ENCODE data around the gene PKP1.

Gene PKP1

DNA sequence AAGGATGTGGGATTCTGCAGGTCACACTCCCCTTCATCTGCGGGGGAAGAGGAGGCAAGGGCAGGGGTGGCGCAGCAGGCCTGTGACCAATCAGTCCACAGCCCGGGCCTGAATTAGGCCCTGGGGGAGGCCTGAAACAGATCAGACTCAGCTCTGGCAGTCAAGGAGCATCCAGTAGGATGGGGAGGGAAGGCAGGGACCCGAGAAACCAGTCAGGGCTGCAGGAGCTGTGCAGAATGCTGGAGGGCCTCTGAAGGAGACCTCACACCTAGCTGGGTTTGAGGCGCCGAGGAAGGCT lies 81.5 kb downstream of the PKP1 start:
- H3K4me1 ChIP-seq (ENCODE audit: insufficient read depth, low read length), result no peaks in the 10 kb centered on the region

GRCh38 chr1:201365251-201365650 lies 81.9 kb downstream of the PKP1 start:
- H3K9me3 ChIP-seq (ENCODE audit: insufficient read depth, low read length, severe bottlenecking), result no peaks in the 10 kb centered on the region
- no peak overlapping the region for H3K27ac ChIP-seq (ENCODE audit: low read length)
- no peak for DNase-seq
- H2AFZ ChIP-seq (ENCODE audit: low read depth, low read length), result no peak overlapping the region
- TF ChIP-seq, protein P1, sequence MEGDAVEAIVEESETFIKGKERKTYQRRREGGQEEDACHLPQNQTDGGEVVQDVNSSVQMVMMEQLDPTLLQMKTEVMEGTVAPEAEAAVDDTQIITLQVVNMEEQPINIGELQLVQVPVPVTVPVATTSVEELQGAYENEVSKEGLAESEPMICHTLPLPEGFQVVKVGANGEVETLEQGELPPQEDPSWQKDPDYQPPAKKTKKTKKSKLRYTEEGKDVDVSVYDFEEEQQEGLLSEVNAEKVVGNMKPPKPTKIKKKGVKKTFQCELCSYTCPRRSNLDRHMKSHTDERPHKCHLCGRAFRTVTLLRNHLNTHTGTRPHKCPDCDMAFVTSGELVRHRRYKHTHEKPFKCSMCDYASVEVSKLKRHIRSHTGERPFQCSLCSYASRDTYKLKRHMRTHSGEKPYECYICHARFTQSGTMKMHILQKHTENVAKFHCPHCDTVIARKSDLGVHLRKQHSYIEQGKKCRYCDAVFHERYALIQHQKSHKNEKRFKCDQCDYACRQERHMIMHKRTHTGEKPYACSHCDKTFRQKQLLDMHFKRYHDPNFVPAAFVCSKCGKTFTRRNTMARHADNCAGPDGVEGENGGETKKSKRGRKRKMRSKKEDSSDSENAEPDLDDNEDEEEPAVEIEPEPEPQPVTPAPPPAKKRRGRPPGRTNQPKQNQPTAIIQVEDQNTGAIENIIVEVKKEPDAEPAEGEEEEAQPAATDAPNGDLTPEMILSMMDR (IDR thresholded peaks at IDR 0.05; ENCODE audit: borderline replicate concordance, extremely low read depth, low read length, poor library complexity, severe bottlenecking), result no peak
- no peak for TF ChIP-seq EZH2 (IDR thresholded peaks at IDR 0.05; ENCODE audit: borderline replicate concordance, low read depth, low read length, severe bottlenecking)
- peaks cover 6% of the 10 kb centered on the region for H4K20me1 ChIP-seq (ENCODE audit: insufficient read depth, low read length)
- H3K4me3 ChIP-seq (ENCODE audit: low read depth in 1 of 2, low read length in 2 of 2), result no peak overlapping the region
- no peak overlapping the region for H3K4me2 ChIP-seq (ENCODE audit: insufficient read depth, low read length)
- H3K27me3 ChIP-seq (ENCODE audit: insufficient read depth, low read length, poor library complexity), result peaks cover 2% of the 10 kb centered on the region
- no peak for ATAC-seq (ENCODE audit: insufficient read depth, low read depth)
- no peak overlapping the region for H3K9ac ChIP-seq (ENCODE audit: low read depth, low read length)
- H3K36me3 ChIP-seq (ENCODE audit: insufficient read depth, low read length), result no peaks in the 10 kb centered on the region
- H3K4me1 ChIP-seq (ENCODE audit: insufficient read depth, low read length), result no peaks in the 10 kb centered on the region
- H3K79me2 ChIP-seq (ENCODE audit: insufficient read depth, low read length), result no peaks in the 10 kb centered on the region

More for the DNA sequence above, 81.5 kb downstream of the PKP1 start:
- peaks cover 6% of the 10 kb centered on the region for H4K20me1 ChIP-seq (ENCODE audit: insufficient read depth, low read length)
- no peak overlapping the region for H3K27ac ChIP-seq (ENCODE audit: low read length)
- no peaks in the 10 kb centered on the region for H3K79me2 ChIP-seq (ENCODE audit: insufficient read depth, low read length)
- no peak overlapping the region for H3K4me2 ChIP-seq (ENCODE audit: insufficient read depth, low read length)
- H3K4me3 ChIP-seq (ENCODE audit: low read depth in 1 of 2, low read length in 2 of 2), result no peak overlapping the region
- TF ChIP-seq, protein P1 (IDR thresholded peaks at IDR 0.05; ENCODE audit: borderline replicate concordance, extremely low read depth, low read length, poor library complexity, severe bottlenecking), result no peak
- TF ChIP-seq EZH2 (IDR thresholded peaks at IDR 0.05; ENCODE audit: borderline replicate concordance, low read depth, low read length, severe bottlenecking), result no peak
- no peaks in the 10 kb centered on the region for H3K27me3 ChIP-seq (ENCODE audit: insufficient read depth, low read length, poor library complexity)
- H2AFZ ChIP-seq (ENCODE audit: low read depth, low read length), result no peak overlapping the region
- H3K36me3 ChIP-seq (ENCODE audit: insufficient read depth, low read length), result no peaks in the 10 kb centered on the region
- ATAC-seq (ENCODE audit: insufficient read depth, low read depth), result no peak
- no peaks in the 10 kb centered on the region for H3K9me3 ChIP-seq (ENCODE audit: insufficient read depth, low read length, severe bottlenecking)
- H3K9ac ChIP-seq (ENCODE audit: low read depth, low read length), result no peak overlapping the region
- no peak for DNase-seq

DNA sequence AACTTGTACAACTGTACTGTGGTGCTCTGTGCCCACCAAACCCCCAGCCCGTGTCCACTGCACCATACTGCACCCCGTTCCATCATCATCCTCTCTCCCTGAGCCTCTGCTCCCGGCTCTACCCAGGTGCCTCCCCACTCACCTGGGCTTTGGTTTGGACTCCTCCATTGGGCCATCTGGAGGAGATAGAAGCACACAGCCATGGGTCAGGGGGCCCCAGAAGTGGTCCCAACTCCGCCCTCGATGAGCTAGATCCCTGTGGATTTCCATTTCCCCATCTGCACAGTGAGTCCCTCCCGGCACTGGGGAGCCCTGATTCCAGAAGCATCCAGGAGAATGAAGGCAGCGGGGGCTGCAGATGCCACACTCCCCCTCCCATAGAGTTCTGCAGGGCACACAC lies 83.4 kb downstream of the PKP1 start:
- Histone ChIP-seq H3K36me3 (ENCODE audit: insufficient read depth, low read length) (no peaks in the 10 kb centered on the region), H3K9ac (ENCODE audit: low read depth, low read length) (no peak overlapping the region), H3K4me1 (ENCODE audit: insufficient read depth, low read length) (no peaks in the 10 kb centered on the region), H3K9me3 (ENCODE audit: insufficient read depth, low read length, severe bottlenecking) (no peaks in the 10 kb centered on the region), H3K27ac (ENCODE audit: low read length) (no peak overlapping the region), H3K4me3 (ENCODE audit: low read depth in 1 of 2, low read length in 2 of 2) (no peak overlapping the region), H2AFZ (ENCODE audit: low read depth, low read length) (no peak overlapping the region), H3K79me2 (ENCODE audit: insufficient read depth, low read length) (no peaks in the 10 kb centered on the region), H4K20me1 (ENCODE audit: insufficient read depth, low read length) (peaks cover 6% of the 10 kb centered on the region), H3K27me3 (ENCODE audit: insufficient read depth, low read length, poor library complexity) (peaks cover 10% of the 10 kb centered on the region), H3K4me2 (ENCODE audit: insufficient read depth, low read length) (no peak overlapping the region)
- DNase-seq (no peak), ATAC-seq (ENCODE audit: insufficient read depth, low read depth) (no peak)
- TF ChIP-seq EZH2 (IDR thresholded peaks at IDR 0.05; ENCODE audit: borderline replicate concordance, low read depth, low read length, severe bottlenecking), result no peak
- TF ChIP-seq, protein P1 (IDR thresholded peaks at IDR 0.05; ENCODE audit: borderline replicate concordance, extremely low read depth, low read length, poor library complexity, severe bottlenecking), result no peak

DNA sequence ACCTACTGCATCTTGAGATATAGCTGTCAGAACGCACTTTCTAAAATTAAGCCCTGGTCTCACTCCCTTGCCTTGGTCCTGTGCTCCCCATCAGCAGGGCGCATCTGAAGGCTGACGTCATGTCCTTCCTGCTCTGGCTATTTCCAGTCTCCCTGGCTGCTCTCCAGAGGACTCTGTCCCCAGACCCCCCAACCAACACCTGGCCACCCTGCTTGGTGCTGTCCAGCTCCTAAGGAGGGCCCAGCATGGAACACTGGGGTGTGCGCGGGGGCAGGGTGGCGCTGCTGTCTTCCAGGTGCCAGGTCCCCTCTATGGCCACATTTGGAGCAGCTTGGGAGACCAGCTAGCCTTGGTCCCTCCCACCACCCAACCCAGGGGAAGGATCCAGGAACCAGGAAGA lies 85.9 kb downstream of the PKP1 start:
- no peaks in the 10 kb centered on the region for H3K79me2 ChIP-seq (ENCODE audit: insufficient read depth, low read length)
- no peaks in the 10 kb centered on the region for H3K36me3 ChIP-seq (ENCODE audit: insufficient read depth, low read length)
- H3K9me3 ChIP-seq (ENCODE audit: insufficient read depth, low read length, severe bottlenecking), result no peaks in the 10 kb centered on the region
- H3K4me1 ChIP-seq (ENCODE audit: insufficient read depth, low read length), result no peaks in the 10 kb centered on the region
- DNase-seq, result no peak
- H4K20me1 ChIP-seq (ENCODE audit: insufficient read depth, low read length), result peaks cover 6% of the 10 kb centered on the region
- no peak overlapping the region for H2AFZ ChIP-seq (ENCODE audit: low read depth, low read length)
- no peak for ATAC-seq (ENCODE audit: insufficient read depth, low read depth)
- H3K9ac ChIP-seq (ENCODE audit: low read depth, low read length), result no peak overlapping the region
- no peak overlapping the region for H3K4me2 ChIP-seq (ENCODE audit: insufficient read depth, low read length)
- H3K27me3 ChIP-seq (ENCODE audit: insufficient read depth, low read length, poor library complexity), result peaks cover 18% of the 10 kb centered on the region
- no peak overlapping the region for H3K4me3 ChIP-seq (ENCODE audit: low read depth in 1 of 2, low read length in 2 of 2)
- no peak overlapping the region for H3K27ac ChIP-seq (ENCODE audit: low read length)
- TF ChIP-seq, protein P1 (IDR thresholded peaks at IDR 0.05; ENCODE audit: borderline replicate concordance, extremely low read depth, low read length, poor library complexity, severe bottlenecking), result no peak
- no peak for TF ChIP-seq EZH2 (IDR thresholded peaks at IDR 0.05; ENCODE audit: borderline replicate concordance, low read depth, low read length, severe bottlenecking)

Data from DND-41 (cell line).